ENCODE results near the gene ARAP3.
"Not testable (repeated sequence)": the region's sequence is repeated elsewhere in the genome, so short reads cannot be mapped to it uniquely, and the experiment has no call there.

The ARAP3 gene

GRCh38 chr5:141681695-141682641 is at the start of gene ARAP3:
Gene ARAP3, minus strand, starts transcription at chr5:141682230. Its CDS starts 1,744 bp downstream, at chr5:141680486.
- H3K27ac Mint-ChIP-seq = no peak within 1 kb of the TSS

GRCh38 chr5:141729387-141730006 is 47.5 kb upstream of the ARAP3 start:
- Mint-ChIP-seq H3K27ac (no peak overlapping the region), H3K4me3 (no peak overlapping the region), H3K9me3 (no peaks in the 10 kb centered on the region), H3K36me3 (no peaks in the 10 kb centered on the region), H3K27me3 (peaks cover 54% of the 10 kb centered on the region), H3K4me1 (peaks cover 3% of the 10 kb centered on the region)
- ATAC-seq = no peak

More at GRCh38 chr5:141681695-141682641, at the start of gene ARAP3:
- peak within 1 kb of the TSS; percentile 72 for H3K4me3 Mint-ChIP-seq
- peaks cover 26% of the 10 kb centered on the region for H3K4me1 Mint-ChIP-seq
- no peaks in the 10 kb centered on the region for H3K36me3 Mint-ChIP-seq
- peak; percentile 76 for ATAC-seq
- H3K27me3 Mint-ChIP-seq = peaks cover 8% of the 10 kb centered on the region
- no peaks in the 10 kb centered on the region for H3K9me3 Mint-ChIP-seq

- Mint-ChIP-seq H3K4me3 (no peak overlapping the region), H3K4me1 (no peaks in the 10 kb centered on the region), H3K27ac (no peak overlapping the region), H3K36me3 (no peaks in the 10 kb centered on the region), H3K27me3 (peaks cover 34% of the 10 kb centered on the region), H3K9me3 (peaks cover 3% of the 10 kb centered on the region)
- no peak for ATAC-seq
Measured at GRCh38 chr5:141725891-141726290, 43.9 kb upstream of the ARAP3 start.

GRCh38 chr5:141725174-141725573 is 43.1 kb upstream of the ARAP3 start:
- H3K9me3 Mint-ChIP-seq, H3K27ac Mint-ChIP-seq, H3K36me3 Mint-ChIP-seq, ATAC-seq, H3K4me1 Mint-ChIP-seq, H3K4me3 Mint-ChIP-seq: not testable (repeated sequence)
- peaks cover 27% of the 10 kb centered on the region for H3K27me3 Mint-ChIP-seq

- H3K4me1 Mint-ChIP-seq = no peaks in the 10 kb centered on the region
- H3K36me3 Mint-ChIP-seq = no peaks in the 10 kb centered on the region
- H3K27me3 Mint-ChIP-seq = peaks cover 25% of the 10 kb centered on the region
- ATAC-seq = no peak
- no peak overlapping the region for H3K27ac Mint-ChIP-seq
- H3K4me3 Mint-ChIP-seq = no peak overlapping the region
- H3K9me3 Mint-ChIP-seq = peaks cover 3% of the 10 kb centered on the region
Measured at GRCh38 chr5:141722266-141722665, 40.2 kb upstream of the ARAP3 start.

GRCh38 chr5:141717043-141717442 is 35.0 kb upstream of the ARAP3 start:
- Mint-ChIP-seq H3K4me1 (no peaks in the 10 kb centered on the region), H3K27me3 (peaks cover 43% of the 10 kb centered on the region), H3K4me3 (no peak overlapping the region), H3K36me3 (no peaks in the 10 kb centered on the region), H3K27ac (no peak overlapping the region), H3K9me3 (peaks cover 3% of the 10 kb centered on the region)
- peak; percentile 48 for ATAC-seq

GRCh38 chr5:141716468-141716867 is 34.4 kb upstream of the ARAP3 start:
- no peak overlapping the region for H3K27ac Mint-ChIP-seq
- no peak overlapping the region for H3K4me3 Mint-ChIP-seq
- H3K27me3 Mint-ChIP-seq = peaks cover 43% of the 10 kb centered on the region
- no peaks in the 10 kb centered on the region for H3K4me1 Mint-ChIP-seq
- no peaks in the 10 kb centered on the region for H3K36me3 Mint-ChIP-seq
- no peak for ATAC-seq
- peaks cover 3% of the 10 kb centered on the region for H3K9me3 Mint-ChIP-seq

GRCh38 chr5:141716009-141716408 is 34.0 kb upstream of the ARAP3 start:
- H3K4me1 Mint-ChIP-seq = no peaks in the 10 kb centered on the region
- H3K4me3 Mint-ChIP-seq = no peak overlapping the region
- H3K36me3 Mint-ChIP-seq = no peaks in the 10 kb centered on the region
- H3K27ac Mint-ChIP-seq = no peak overlapping the region
- no peak for ATAC-seq
- peaks cover 43% of the 10 kb centered on the region for H3K27me3 Mint-ChIP-seq
- H3K9me3 Mint-ChIP-seq = peaks cover under 1% of the 10 kb centered on the region

- no peak overlapping the region for H3K4me3 Mint-ChIP-seq
- peaks cover 43% of the 10 kb centered on the region for H3K27me3 Mint-ChIP-seq
- no peak overlapping the region for H3K27ac Mint-ChIP-seq
- no peaks in the 10 kb centered on the region for H3K9me3 Mint-ChIP-seq
- H3K4me1 Mint-ChIP-seq = no peaks in the 10 kb centered on the region
- H3K36me3 Mint-ChIP-seq = no peaks in the 10 kb centered on the region
- ATAC-seq = no peak
Measured at GRCh38 chr5:141715346-141715905, 33.4 kb upstream of the ARAP3 start.

- no peak for ATAC-seq
- Mint-ChIP-seq H3K27ac (no peak overlapping the region), H3K27me3 (peaks cover 43% of the 10 kb centered on the region), H3K9me3 (no peaks in the 10 kb centered on the region), H3K4me3 (no peak overlapping the region), H3K4me1 (no peaks in the 10 kb centered on the region), H3K36me3 (no peaks in the 10 kb centered on the region)
Measured at GRCh38 chr5:141714542-141715310, 32.7 kb upstream of the ARAP3 start.

GRCh38 chr5:141713616-141714309 is 31.7 kb upstream of the ARAP3 start:
- Mint-ChIP-seq H3K9me3 (no peaks in the 10 kb centered on the region), H3K36me3 (no peaks in the 10 kb centered on the region), H3K27me3 (peaks cover 43% of the 10 kb centered on the region), H3K27ac (no peak overlapping the region), H3K4me3 (no peak overlapping the region), H3K4me1 (no peaks in the 10 kb centered on the region)
- ATAC-seq = no peak

GRCh38 chr5:141711687-141712086 is 29.7 kb upstream of the ARAP3 start:
- Mint-ChIP-seq H3K36me3 (no peaks in the 10 kb centered on the region), H3K9me3 (no peaks in the 10 kb centered on the region), H3K4me1 (no peaks in the 10 kb centered on the region), H3K4me3 (no peak overlapping the region), H3K27ac (no peak overlapping the region), H3K27me3 (peaks cover 31% of the 10 kb centered on the region)
- ATAC-seq = no peak

GRCh38 chr5:141709699-141710267 is 27.8 kb upstream of the ARAP3 start:
- no peak for ATAC-seq
- peaks cover 13% of the 10 kb centered on the region for H3K27me3 Mint-ChIP-seq
- no peaks in the 10 kb centered on the region for H3K9me3 Mint-ChIP-seq
- H3K27ac Mint-ChIP-seq = no peak overlapping the region
- H3K4me3 Mint-ChIP-seq = no peak overlapping the region
- H3K36me3 Mint-ChIP-seq = no peaks in the 10 kb centered on the region
- no peaks in the 10 kb centered on the region for H3K4me1 Mint-ChIP-seq

GRCh38 chr5:141708016-141708415 is 26.0 kb upstream of the ARAP3 start:
- no peak overlapping the region for H3K4me3 Mint-ChIP-seq
- no peaks in the 10 kb centered on the region for H3K36me3 Mint-ChIP-seq
- no peaks in the 10 kb centered on the region for H3K9me3 Mint-ChIP-seq
- ATAC-seq = no peak
- H3K27me3 Mint-ChIP-seq = no peaks in the 10 kb centered on the region
- H3K27ac Mint-ChIP-seq = no peak overlapping the region
- H3K4me1 Mint-ChIP-seq = no peaks in the 10 kb centered on the region
